ENCODE measurements around the gene NAE1. TPM values are rescaled to one million over a fixed set of nuclear protein-coding genes. Genes with fewer than 3 reads are reported as not detected.

Gene NAE1
- polyA plus RNA-seq, 1 donor = 115 TPM

DNA sequence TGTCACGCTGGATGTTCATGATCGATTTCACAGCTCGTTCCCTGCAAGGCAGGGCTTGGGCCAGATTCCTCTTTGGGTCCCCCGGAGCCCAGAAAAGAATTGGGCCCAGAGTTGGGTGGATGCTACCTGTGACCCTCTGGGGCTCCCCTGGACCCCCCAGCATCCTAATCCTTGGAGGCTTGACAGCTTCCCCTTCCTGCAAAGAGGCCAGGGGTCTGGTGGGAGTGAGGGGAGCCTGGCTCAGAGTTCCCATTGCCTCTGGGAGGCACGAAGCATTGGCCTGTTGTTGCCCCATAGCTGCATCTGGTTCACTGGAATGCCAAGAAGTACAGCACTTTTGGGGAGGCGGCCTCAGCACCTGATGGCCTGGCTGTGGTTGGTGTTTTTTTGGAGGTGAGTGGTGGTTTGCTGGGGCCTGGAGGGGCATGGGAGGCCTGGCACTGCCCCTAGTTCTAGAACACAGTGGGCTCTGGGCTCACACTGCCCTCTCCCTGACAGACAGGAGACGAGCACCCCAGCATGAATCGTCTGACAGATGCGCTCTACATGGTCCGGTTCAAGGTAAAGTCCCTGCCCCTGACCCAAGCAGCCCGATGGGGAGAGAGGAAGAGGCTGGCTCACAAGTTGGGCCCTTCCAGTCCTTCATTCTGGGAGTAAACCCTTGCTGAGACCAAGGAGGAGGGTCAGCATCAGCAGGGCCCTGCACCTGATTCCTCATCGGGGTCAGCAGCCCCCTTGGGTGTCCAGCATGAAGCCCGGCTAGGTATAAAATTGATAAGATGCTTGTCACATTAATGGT, 20.6 kb upstream of the NAE1 start:
- no peak for DNase-seq

DNA sequence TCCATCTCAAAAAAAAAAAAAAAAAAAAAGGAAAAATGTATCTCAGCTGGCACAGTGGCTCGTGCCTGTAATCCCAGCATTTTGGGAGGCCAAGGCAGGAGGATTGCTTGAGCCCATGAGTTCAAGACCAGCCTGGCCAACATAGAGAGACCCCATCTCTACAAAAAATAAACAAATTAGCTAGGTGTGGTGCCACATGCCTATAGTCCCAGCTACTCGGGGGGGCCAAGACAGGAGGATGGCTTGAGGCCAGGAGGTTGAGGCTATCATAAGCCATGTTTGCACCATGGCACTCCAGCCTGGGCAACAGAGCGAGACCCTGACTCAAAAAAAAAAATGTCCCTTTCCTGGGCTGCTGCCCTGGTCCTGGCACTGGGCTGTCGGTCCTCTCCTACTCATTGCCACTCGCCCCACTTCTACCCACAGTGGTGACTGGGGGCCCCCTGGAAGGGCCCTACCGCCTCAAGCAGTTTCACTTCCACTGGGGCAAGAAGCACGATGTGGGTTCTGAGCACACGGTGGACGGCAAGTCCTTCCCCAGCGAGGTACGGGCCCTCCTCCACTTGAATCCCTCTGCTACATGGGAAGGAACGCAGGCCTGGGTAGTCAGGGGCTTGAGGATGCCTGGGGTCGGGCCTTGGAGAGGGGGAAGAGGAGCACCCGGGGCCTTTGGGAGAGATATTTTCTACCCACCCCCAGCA, 19.5 kb upstream of the NAE1 start:
- no peak for DNase-seq

DNA sequence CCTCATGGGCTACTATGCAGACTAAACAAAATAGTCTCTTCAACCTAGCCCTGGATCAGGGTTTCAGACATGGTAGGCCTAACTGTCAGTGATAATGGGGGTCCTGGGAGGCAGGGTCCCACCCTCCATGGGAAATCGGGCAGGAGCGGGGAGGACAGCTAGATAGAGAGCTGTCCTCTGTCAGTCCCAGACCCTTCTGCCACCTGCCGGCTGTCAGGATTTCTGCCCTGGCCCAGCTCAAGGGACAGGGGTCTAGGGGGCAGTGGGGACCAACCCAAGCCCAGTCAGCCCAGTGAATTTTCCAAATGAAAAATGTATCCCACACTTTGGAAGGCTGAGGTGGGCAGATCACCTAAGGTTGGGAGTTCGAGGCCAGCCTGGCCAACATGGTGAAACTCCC, 18.8 kb upstream of the NAE1 start:
- DNase-seq = no peak

DNA sequence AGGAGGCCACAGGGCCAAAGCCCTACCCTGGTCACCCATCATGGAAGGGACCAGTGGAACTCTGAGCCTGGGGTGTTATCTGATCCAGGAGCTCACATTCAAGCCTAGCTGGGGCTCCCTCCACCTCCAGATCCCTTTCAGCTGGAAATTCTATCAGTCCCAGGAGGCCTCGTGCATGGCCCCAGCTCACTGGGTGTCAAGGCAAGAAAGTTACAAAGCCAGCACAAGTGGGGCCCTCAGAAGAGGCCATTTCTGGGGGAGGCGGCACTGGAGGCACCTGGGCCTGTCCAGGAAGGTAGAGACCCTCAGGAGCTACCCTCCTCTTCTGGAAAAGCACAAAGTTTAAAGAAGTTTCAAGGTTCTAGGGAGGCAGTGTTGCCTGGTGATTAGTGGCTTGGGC, 18.2 kb upstream of the NAE1 start:
- DNase-seq = no peak

DNA sequence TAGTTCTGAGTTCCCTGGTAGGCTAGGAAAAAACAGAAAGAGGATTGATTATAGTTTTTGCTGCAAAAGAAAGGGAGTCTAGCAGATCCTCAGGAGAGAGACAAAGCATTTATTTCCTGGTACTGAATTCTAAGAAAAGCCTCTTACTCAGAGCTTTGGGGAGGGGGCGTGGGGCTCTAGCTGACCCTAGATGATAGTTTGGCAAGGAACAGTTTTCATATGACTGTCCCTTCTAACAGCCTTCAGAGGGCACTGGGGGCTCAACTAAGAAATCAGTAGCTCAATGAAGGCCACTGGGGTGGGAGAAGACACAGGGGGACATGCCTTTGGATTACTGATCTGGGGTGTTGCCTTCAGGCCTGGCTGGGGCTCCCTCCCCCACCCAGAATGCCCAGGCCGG, 17.4 kb upstream of the NAE1 start:
- DNase-seq = no peak

DNA sequence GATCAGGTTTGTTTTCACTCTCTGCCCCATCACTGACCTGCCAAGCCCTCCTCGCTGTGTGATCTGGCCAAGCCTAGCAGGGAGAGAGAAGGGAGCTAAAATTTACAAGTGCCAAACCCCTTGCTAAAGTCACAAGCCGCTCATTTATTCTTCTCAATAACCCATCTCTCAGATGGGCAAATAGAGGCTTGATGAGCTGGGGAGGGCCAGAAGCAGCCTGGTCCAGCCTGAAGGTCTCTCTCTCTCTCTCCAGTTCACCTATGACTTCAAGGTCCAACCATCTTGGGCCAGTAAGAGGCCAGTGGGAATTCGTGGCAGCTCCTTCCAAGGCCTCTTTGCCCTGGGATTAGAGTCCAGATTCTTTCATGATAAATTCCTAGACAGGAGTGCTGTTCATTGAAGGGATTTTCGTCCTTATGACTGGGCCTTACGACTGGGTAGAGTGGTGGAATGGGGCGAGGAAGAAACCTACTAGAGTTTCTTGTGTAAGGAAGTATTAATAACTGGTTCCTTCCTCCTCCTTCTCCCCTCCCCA, 16.8 kb upstream of the NAE1 start:
- DNase-seq = no peak

DNA sequence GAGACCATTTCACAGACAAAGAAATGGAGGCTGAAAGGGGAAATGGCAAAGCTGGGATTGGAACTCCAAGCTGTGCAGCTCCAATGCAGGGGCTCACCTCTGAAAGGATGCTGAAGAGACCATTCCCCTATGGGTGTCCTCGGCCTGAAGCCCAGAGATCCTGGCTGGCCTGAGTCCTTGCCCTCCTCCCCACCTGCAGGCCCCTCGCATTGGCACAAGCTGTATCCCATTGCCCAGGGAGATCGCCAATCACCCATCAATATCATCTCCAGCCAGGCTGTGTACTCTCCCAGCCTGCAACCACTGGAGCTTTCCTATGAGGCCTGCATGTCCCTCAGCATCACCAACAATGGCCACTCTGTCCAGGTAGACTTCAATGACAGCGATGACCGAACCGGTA, 16.1 kb upstream of the NAE1 start:
- no peak for DNase-seq

DNA sequence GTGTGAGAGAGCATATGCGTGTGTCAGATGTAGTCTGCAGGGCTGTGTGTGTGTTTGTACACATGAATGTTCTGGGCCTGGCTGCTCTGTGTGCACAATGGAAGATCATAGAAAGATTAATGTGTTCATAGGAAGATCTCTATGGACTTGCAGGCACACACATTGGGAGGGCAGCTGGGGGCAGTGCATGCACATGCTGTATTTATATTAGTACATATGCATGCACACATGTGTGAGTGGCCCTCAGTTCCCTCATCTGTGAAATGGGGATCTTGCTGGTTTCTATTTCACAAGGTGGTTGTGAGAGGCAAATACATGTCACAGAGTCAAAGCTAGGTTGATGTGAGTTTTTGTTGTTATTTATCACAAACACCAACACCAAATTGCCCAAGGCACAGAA, 15.5 kb upstream of the NAE1 start:
- DNase-seq = no peak

DNA sequence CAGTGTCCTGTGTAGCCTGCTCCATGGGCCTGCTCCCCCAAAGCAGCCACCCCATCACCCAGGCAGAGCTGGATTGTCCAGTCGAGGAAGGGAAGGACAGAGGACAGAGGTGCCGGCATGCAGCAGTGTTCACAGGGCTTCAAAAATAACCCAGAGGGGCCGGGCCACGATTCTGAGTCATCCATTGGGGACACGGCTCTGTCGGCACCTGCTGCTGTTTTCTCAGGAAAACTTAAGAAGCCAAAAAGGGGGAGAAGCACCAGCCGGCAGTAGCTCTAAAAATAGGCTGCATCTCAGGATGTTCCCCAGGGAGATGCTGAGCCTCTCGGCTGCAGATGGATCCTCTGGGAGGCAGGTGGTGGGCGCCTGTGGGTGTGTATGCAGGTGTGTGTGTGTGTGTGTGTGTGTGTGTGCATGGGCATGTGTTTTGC, 15.0 kb upstream of the NAE1 start:
- DNase-seq = no peak

DNA sequence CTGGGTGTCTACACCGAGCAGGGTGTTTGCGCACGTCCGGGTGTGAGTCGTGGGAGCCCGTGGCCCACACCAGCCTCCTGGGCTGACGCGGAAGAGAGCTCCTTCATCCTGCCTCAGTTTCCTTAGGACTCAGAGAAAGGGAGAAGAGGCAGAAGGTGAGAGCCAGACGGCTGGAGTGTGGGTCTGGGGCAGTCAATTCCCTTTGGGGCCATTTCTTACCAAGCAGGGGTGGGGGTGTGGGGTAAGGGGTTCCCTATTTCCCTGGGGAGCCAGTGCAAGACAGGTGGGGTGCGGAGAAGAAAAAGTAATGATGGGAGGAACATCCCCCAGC, 14.3 kb upstream of the NAE1 start:
- DNase-seq = no peak

DNA sequence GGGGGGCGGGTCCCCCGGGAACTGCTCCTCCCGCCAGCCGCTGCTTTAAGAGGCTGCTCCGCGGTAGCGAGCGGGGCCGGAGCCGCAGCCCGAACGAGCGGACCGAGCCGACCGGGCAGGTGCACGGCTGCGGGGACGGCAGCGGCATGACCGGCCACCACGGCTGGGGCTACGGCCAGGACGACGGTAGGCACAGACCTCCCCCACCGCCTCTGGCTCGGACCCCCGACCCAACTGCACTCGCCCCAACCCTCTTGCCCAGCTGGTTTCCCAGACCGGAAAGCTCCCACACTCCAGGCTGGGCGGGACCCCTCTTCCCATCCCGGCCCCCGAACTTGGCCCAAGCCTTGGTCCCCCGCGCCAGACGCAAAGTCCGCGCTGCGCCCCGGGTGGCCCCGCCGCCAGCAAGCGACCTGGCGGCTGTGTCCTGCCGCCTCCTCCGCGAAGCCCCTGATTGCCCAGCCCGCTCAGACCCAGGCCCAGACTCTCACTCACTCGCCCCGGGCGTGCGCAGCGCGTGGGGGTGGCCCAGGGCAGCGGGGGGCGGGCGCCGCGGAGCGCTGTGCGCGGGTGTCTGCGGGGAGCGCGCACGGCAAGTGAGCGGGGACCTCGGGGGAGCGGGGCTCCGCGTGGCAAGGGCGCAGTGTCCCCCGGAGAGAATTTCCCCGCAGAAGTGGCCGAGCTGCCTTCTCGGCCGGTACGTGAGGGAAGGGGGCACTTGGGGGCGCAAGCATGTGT, 13.7 kb upstream of the NAE1 start, which contains the start of gene CA7:
CA7 (plus strand) TSS at position 73 of the 738 bp plus-strand sequence; CDS start at position 147, 74 bp downstream.
- no peak for DNase-seq

DNA sequence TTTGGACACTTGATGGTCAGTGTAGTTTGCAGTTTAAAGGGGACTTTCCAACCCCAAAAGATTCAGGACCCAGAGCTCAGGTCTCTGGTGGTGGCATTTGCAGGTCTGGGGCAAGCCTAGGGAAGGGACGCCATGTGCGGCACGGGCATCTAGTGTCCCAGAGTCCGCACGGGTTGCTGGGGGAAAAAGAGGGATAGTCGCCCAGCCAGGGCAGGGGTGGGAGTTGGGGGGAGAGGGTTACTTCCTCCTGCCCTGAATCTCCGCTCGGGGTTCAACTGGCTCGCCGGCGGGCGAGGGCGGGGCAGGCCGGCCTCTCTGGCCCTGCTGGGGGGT, 13.2 kb upstream of the NAE1 start:
- no peak for DNase-seq

DNA sequence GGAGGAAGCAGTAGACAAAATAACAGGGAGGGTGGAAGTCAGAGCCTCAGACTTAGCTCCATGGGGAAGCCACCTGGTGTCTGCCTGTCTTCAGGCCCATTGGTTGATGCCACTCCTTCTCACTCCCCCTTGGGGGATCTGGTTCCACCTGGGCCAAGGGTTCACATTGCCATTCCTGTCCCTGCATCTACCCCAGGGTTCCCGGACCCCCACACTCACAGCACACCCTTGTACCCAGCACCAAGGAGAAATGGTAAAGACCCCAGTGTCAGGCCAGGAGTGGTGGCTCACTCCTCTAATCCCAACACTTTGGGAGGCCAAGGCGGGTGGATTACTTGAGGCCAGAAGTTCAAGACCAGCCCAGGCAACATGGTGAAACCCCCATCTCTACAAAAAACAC, 12.4 kb upstream of the NAE1 start:
- no peak for DNase-seq

DNA sequence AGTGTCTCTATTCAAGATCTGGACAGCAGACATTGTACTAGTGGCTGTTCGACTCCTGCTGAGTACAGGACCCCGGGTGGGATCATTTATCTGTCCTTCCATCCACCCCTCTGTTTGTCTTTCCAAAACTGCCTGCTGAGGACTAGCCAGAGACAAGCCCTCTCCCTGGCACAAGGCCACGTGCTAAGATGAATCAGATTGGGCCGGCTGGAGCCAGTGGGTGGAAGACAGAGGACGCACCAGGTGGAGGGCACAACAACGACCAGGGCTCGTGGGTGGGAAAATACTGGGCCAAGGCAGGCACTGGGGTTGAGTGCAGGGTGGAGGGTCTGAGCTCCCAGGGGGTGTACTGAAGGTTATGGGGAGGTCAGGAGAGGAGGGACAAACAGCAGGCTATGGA, 12.0 kb upstream of the NAE1 start:
- DNase-seq = no peak

DNA sequence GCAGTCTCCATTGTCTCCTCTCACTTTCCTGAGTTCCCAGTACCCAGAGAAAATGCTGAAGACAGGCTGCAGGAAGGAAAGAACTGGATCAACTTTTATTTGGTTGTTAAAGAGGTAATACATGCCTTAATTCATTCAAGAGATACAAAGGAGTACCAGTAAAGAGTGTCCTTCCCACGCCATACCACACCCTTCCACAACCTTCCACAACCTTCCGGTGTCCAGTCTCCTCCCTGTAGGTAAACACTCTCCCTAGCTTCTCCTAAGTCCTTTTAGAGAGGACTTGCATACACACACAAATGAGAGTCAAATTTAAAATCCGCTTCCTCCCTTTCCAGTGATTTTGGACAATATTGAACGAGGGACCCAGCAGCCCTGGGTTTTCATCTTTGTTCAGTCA, 10.6 kb upstream of the NAE1 start:
- DNase-seq = no peak

DNA sequence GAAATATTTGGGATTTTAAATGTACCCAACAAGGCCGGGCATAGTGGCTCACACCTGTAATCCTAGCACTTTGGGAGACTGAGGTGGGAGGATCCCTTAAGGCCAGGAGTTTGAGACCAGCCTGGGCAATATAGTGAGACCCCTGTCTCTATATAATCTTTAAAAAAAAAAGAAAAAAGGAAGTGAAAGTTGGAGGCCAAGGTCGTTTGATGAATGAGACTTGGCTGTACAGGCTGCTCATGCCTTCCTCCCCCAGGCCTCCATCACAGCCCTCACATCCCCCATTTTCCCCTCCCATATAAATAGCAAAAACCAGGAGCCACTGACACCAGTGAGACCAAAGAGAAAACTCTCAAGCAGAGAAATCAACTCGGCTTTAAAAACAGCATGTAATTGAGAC, 10.1 kb upstream of the NAE1 start:
- DNase-seq = no peak

DNA sequence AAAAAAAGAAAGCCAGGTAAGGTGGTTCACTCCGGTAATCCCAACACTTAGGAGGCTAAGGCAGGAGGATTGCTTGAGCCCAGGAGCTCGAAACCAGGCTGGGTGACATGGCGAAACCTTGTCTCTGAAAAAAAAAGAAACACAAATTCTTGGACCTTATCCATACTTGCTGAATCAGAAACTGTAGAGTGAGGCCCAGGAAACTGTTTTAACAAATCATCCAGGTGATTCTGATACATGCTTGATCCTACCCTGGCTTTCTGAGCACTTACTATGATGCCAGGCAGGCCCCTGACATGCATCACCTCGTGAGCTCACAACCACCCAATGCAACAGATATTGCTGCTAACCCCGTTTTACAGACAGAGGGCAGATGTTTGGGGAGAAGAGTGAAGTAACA, 4.0 kb upstream of the NAE1 start:
- no peak for DNase-seq

DNA sequence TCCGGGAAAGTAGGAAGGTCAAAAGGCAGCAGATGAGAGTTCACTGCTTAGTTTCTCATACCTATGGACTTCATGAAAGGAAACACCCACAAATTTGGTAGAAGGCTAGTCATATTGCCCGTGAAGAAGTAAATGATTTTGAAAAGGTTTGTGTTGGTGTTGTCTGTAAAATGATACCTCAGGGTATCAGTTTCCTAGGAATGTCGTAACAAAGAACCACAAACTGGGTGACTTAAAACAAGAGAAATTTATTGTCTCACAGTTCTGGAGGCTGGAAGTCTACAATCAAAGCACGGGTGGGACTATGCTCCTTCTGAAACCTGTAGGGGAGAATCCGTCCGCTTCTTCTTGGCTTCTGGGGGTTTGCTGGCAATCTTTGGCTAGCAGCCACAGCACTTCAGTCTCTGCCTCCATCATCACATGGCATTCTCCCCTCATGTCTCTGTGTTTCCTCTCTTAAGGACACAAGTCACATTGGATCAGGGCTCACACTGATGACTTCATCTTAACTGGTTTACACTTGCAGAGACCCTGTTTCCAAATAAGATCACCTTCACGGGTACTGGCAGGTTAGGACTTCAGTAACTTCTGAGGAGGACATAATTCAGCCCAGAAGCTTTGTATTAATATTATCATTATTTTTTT, 2.0 kb upstream of the NAE1 start:
- DNase-seq = no peak

DNA sequence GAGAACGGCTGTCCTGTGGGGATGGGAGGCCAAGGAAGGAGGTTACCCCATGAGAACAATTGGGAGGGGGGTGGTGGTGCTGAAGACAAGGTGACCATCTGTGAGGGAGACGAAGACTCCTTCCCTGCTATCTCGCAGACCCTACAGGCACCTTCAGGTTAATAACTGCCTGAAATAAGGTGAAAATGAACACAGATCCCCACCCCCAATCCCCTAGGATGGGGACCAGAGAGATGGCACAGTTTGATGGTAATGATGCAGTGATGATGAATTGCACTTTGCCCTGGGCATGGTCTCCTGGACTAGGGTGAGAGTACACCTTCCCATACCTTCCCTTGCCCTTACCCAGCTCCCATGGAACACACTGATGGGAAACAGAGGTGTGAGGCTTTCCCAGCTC, 1.4 kb upstream of the NAE1 start:
- DNase-seq = no peak

DNA sequence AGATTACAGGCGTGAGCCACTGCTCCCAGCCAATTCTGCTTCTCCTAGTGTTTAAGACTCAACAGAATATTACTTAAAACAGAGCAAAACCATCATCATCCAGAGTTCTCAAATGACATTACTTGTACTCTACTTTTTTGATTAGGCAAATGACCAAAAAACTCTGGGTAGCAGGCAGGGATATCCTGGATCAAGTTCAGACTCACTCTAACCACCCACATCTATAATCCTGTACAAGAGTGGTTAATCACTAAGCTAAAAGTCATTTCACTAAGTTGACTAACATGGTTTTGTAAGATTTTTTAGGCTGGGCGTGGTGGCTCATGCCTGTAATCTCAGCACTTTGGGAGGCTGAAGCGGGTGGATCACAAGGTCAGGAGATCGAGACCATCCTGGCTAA, 6.8 kb downstream of the NAE1 start:
- DNase-seq = no peak

DNA sequence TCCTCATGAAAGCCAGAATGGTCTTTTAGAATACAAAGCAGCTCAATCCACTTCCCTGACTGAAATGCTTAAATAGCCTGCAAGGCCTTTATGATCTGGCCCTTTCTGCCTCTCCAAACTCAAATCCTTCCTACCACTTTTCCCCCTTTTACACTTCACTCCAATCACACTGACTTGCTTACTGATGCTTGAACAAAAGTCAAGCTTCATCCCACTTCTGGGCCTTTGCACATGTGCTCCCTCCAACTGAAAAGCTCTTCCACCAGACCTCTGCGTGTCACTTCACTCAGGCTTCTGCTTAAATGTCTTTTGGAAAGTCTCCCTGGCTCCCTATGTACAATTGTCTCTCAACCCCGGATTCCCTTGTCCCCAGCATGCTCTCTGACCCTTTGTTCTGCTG, 16.0 kb downstream of the NAE1 start:
- DNase-seq = no peak

DNA sequence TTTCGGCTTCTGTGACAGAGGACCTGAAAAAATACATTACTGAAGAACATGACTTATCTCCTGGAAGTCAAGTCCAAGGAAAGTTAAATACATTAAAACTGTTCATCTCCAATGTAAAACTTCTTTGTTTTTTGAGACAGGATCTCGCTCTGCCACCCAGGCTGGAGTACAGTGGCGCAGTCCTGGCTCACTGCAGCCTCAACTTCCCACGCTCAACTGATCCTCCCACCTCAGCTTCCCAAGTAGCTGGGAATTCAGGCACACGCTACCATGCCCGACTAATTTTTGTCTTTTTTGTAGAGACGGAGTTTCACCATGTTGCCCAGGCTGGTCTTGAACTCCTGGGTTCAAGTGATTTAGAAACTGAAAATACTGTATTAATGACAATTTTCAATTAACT, 19.7 kb downstream of the NAE1 start:
- DNase-seq = no peak

DNA sequence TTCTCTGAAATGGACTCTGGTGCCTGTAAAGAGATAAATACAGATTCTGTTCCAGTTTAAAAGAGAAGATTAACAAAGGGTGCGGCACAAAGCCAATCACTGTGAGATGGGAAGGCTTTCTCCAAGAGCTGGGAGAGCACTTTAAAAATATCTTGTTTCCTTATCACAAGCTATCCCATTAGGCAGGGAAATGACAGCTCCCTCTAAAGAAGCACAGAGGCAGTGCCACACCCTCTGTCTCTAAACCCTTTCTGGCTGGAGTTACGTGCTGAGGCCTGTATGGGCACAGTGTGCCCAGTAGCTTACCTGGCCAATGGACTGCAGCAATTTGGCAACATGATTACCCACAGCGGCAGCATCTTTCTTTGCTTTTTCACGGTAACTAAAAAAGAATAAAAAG, 20.4 kb downstream of the NAE1 start:
- DNase-seq = no peak

Data from left kidney (tissue), 2 donors.